Measurements from ENCODE around the gene GPR61.

GRCh38 chr1:109548321-109549267 is 8.9 kb downstream of the GPR61 start, which contains the start of gene GNAI3:
- TF ChIP-seq CTCF (IDR thresholded peaks at IDR 0.05; ENCODE audit: insufficient read depth, low read length, poor library complexity, severe bottlenecking) = no peak
- no peak for TF ChIP-seq EZH2phosphoT487 (conservative IDR thresholded peaks at IDR 0.05; ENCODE audit: low read length)

Measured in SU-DHL-6 (cell line).